GM23338 (cell line): Measurements from ENCODE around the gene CACNA1A. TPM values are rescaled to one million over a fixed set of nuclear protein-coding genes. Genes with fewer than 3 reads are reported as not detected.

ENCODE experiments used
- ATAC-seq: fragments of 200-7000 bp; cut with Tn5 transposase; 3 replicates; pipeline ENCODE4 v1.9.1; 2020
- DNase-seq: peaks from one replicate; pipeline ENCODE4 v3.0.0-alpha.2; 2015; ENCODE audit warnings: low spot score
- H2AFZ ChIP-seq: fragments of 200-600 bp; sonication (generic); 2 replicates; pipeline ENCODE4 v1.8.0; 2016; ENCODE audit warnings: antibody characterized with exemption, mild to moderate bottlenecking, moderate library complexity
- H3F3A ChIP-seq: fragments of 200-600 bp; sonication (generic); replicated peaks from 2 replicates; pipeline ENCODE4 v1.8.0; 2017; ENCODE audit warnings: antibody characterized with exemption, mixed run types, low read depth
- H3K27ac ChIP-seq: fragments of 200-600 bp; sonication (generic); 2 replicates; pipeline ENCODE4 v1.6.1; 2016; ENCODE audit warnings: low read depth
- H3K27me3 ChIP-seq: fragments of 200-600 bp; sonication (generic); 2 replicates; pipeline ENCODE4 v1.8.0; 2016; ENCODE audit warnings: mild to moderate bottlenecking, mixed run types, moderate library complexity; ENCODE audit not compliant: insufficient read depth
- H3K36me3 ChIP-seq: fragments of 200-600 bp; sonication (generic); 2 replicates; pipeline ENCODE4 v1.8.0; 2016; ENCODE audit warnings: mild to moderate bottlenecking; ENCODE audit not compliant: insufficient read depth
- H3K4me1 ChIP-seq: fragments of 200-600 bp; sonication (generic); 2 replicates; pipeline ENCODE4 v1.8.0; 2016; ENCODE audit warnings: mild to moderate bottlenecking, moderate library complexity; ENCODE audit not compliant: insufficient read depth
- H3K4me2 ChIP-seq: fragments of 200-600 bp; sonication (generic); 2 replicates; pipeline ENCODE4 v1.7.1; 2017; ENCODE audit warnings: mixed run types
- H3K4me3 ChIP-seq: fragments of 200-600 bp; sonication (generic); 2 replicates; pipeline ENCODE4 v1.6.1; 2016; ENCODE audit warnings: mixed run types
- H3K79me2 ChIP-seq: fragments of 200-600 bp; sonication (generic); replicated peaks from 2 replicates; pipeline ENCODE4 v1.8.0; 2017; ENCODE audit warnings: mild to moderate bottlenecking; ENCODE audit not compliant: insufficient read depth
- H3K9me2 ChIP-seq: fragments of 200-600 bp; sonication (generic); 2 replicates; pipeline ENCODE4 v1.8.0; 2017; ENCODE audit not compliant: insufficient read depth
- H4K20me1 ChIP-seq: fragments of 200-600 bp; sonication (generic); replicated peaks from 2 replicates; pipeline ENCODE4 v1.8.0; 2017; ENCODE audit warnings: mild to moderate bottlenecking; ENCODE audit not compliant: insufficient read depth
- H3K27ac Mint-ChIP-seq: 2 replicates; pipeline ENCODE4 v1.8.0; 2020; ENCODE audit warnings: inconsistent platforms, mild to moderate bottlenecking, moderate library complexity, mixed read lengths
- H3K27me3 Mint-ChIP-seq: 3 replicates; pipeline ENCODE4 v1.8.0; 2022; ENCODE audit warnings: low read depth, mild to moderate bottlenecking, moderate library complexity, mixed read lengths, inconsistent platforms; ENCODE audit not compliant: insufficient read depth, poor library complexity
- H3K36me3 Mint-ChIP-seq: 3 replicates; pipeline ENCODE4 v1.8.0; 2021; ENCODE audit warnings: low read depth, mild to moderate bottlenecking, inconsistent platforms, moderate library complexity, mixed read lengths
- H3K4me1 Mint-ChIP-seq: 3 replicates; pipeline ENCODE4 v1.8.0; 2020; ENCODE audit warnings: mild to moderate bottlenecking, inconsistent platforms, mixed read lengths
- H3K4me3 Mint-ChIP-seq: 3 replicates; pipeline ENCODE4 v1.8.0; 2021; ENCODE audit warnings: moderate library complexity, mild to moderate bottlenecking, inconsistent platforms, mixed read lengths
- H3K9me3 Mint-ChIP-seq: 3 replicates; pipeline ENCODE4 v1.8.0; 2020; ENCODE audit warnings: moderate library complexity, mild to moderate bottlenecking, inconsistent platforms, mixed read lengths
- CREB1 ChIP-seq: fragments of 250-450 bp; sonication (Bioruptor Pico); IDR thresholded peaks from 2 replicates; pipeline ENCODE4 v1.5.0; 2020; ENCODE audit warnings: low read depth, mild to moderate bottlenecking, moderate library complexity
- EZH2 ChIP-seq: fragments of 200-600 bp; sonication (generic); IDR thresholded peaks from one replicate; pipeline ENCODE4 v1.8.0; 2017; ENCODE audit warnings: antibody characterized with exemption, mild to moderate bottlenecking, low read depth; ENCODE audit not compliant: unreplicated experiment
- EZH2phosphoT487 ChIP-seq: fragments of 200-600 bp; sonication (generic); IDR thresholded peaks from one replicate; pipeline ENCODE4 v1.8.1; 2018; ENCODE audit warnings: antibody characterized with exemption; ENCODE audit not compliant: unreplicated experiment
- NANOG ChIP-seq: IDR thresholded peaks from 2 replicates; pipeline ENCODE4 v1.6.1; 2016; ENCODE audit warnings: antibody characterized with exemption, borderline replicate concordance
- STAT1 ChIP-seq: IDR thresholded peaks from one replicate; pipeline ENCODE4 v1.6.1; 2016; ENCODE audit warnings: antibody characterized with exemption; ENCODE audit not compliant: unreplicated experiment
- polyA plus RNA-seq: library from polyadenylated mRNA; unstranded; fragments of >200 nt; fragmentation: Nextera tagmentation; extraction: Ambion mirVana; gene quantifications from 2 replicates; pipeline ENCODE4 v1.2.1, GENCODE V29; 2016
- total RNA-seq: library from RNA; depleted of rRNA; stranded (reverse); fragments of >200 nt; shearing (Covaris generic); gene quantifications from 2 replicates; pipeline ENCODE4 v1.2.3, GENCODE V29; 2014
- TF ChIP-seq, protein P1 (sequence below): fragments of 250-450 bp; sonication (Bioruptor Pico); IDR thresholded peaks from 2 replicates; pipeline ENCODE4 v1.5.0; 2020; ENCODE audit warnings: mild to moderate bottlenecking, moderate library complexity
- TF ChIP-seq, protein P2 (sequence below): IDR thresholded peaks from one replicate; pipeline ENCODE4 v1.6.1; 2018; ENCODE audit warnings: antibody characterized with exemption; ENCODE audit not compliant: unreplicated experiment
- TF ChIP-seq, protein P3 (sequence below): IDR thresholded peaks from 2 replicates; pipeline ENCODE4 v1.6.1; 2016; ENCODE audit warnings: antibody characterized with exemption
- TF ChIP-seq, protein P4 (sequence below), 2 experiments: fragments of 200-600 bp in 1 of 2; sonication (generic) in 1 of 2; conservative IDR thresholded peaks; 2 replicates each; pipeline versions ENCODE4 v1.5.1 to v1.6.1; 2016 to 2017; ENCODE audit warnings: antibody characterized with exemption in 2 of 2, low read depth in 2 of 2, mild to moderate bottlenecking in 2 of 2, moderate library complexity in 1 of 2

Gene CACNA1A
- total and polyA plus RNA-seq, 2 experiments from 2014 or later = 7.4 to 20.3 TPM

DNA sequence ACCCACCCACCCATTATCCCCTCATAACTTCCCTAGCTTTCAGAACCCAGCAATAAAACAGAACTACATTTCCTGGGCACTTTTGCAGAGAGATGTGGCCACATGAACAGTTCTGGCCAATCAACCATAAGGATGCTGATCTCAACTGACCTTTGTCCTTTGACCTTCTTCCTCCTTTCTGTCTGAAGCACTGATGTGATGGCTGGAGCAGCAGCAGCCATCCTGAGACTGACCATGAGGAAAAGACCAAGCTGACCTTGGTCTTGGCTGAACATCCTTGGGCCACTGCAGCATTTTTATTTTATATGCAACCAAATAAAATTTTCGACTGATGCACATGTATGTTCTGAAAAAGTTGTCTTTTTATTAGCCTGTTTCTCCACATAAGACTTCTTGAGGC, 33.1 kb upstream of the CACNA1A start (continued):
- TF ChIP-seq, protein P1, sequence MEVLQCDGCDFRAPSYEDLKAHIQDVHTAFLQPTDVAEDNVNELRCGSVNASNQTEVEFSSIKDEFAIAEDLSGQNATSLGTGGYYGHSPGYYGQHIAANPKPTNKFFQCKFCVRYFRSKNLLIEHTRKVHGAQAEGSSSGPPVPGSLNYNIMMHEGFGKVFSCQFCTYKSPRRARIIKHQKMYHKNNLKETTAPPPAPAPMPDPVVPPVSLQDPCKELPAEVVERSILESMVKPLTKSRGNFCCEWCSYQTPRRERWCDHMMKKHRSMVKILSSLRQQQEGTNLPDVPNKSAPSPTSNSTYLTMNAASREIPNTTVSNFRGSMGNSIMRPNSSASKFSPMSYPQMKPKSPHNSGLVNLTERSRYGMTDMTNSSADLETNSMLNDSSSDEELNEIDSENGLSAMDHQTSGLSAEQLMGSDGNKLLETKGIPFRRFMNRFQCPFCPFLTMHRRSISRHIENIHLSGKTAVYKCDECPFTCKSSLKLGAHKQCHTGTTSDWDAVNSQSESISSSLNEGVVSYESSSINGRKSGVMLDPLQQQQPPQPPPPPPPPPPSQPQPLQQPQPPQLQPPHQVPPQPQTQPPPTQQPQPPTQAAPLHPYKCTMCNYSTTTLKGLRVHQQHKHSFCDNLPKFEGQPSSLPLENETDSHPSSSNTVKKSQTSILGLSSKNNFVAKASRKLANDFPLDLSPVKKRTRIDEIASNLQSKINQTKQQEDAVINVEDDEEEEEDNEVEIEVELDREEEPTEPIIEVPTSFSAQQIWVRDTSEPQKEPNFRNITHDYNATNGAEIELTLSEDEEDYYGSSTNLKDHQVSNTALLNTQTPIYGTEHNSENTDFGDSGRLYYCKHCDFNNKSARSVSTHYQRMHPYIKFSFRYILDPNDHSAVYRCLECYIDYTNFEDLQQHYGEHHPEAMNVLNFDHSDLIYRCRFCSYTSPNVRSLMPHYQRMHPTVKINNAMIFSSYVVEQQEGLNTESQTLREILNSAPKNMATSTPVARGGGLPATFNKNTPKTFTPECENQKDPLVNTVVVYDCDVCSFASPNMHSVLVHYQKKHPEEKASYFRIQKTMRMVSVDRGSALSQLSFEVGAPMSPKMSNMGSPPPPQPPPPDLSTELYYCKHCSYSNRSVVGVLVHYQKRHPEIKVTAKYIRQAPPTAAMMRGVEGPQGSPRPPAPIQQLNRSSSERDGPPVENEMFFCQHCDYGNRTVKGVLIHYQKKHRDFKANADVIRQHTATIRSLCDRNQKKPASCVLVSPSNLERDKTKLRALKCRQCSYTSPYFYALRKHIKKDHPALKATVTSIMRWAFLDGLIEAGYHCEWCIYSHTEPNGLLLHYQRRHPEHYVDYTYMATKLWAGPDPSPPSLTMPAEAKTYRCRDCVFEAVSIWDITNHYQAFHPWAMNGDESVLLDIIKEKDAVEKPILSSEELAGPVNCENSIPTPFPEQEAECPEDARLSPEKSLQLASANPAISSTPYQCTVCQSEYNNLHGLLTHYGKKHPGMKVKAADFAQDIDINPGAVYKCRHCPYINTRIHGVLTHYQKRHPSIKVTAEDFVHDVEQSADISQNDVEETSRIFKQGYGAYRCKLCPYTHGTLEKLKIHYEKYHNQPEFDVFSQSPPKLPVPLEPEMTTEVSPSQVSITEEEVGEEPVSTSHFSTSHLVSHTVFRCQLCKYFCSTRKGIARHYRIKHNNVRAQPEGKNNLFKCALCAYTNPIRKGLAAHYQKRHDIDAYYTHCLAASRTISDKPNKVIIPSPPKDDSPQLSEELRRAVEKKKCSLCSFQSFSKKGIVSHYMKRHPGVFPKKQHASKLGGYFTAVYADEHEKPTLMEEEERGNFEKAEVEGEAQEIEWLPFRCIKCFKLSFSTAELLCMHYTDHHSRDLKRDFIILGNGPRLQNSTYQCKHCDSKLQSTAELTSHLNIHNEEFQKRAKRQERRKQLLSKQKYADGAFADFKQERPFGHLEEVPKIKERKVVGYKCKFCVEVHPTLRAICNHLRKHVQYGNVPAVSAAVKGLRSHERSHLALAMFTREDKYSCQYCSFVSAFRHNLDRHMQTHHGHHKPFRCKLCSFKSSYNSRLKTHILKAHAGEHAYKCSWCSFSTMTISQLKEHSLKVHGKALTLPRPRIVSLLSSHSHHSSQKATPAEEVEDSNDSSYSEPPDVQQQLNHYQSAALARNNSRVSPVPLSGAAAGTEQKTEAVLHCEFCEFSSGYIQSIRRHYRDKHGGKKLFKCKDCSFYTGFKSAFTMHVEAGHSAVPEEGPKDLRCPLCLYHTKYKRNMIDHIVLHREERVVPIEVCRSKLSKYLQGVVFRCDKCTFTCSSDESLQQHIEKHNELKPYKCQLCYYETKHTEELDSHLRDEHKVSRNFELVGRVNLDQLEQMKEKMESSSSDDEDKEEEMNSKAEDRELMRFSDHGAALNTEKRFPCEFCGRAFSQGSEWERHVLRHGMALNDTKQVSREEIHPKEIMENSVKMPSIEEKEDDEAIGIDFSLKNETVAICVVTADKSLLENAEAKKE (CRISPR knock-in tag) = no peak
- TF ChIP-seq NANOG = no peak

DNA sequence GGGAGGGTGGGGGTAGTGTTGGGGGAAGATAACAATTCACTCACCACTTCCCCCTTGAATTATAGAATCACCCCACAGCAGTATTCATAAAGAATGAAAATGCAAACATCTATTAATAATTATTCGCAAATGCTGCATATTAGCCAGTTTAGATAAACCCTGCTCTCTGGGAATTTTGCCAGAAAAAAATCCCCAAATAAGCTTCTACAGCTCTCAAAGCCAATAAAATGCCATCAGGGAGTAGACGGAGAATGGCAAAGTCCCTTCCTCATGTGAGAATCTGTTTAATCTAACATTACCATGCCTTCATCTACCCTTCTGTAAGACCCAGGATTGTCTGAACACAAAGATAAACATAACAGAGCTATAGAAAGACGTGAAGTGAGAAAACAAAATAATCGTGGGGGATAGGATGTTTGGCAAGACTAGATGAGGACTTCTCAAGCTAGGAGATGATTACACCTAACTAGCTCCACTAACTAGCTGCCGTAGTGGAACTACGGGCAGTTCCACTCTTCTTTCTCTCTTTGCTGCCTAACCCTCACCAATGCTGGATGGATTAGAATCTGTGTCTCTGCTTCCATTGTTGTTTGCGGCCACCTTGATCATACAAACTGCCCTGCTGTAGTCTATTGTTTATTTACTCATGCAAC, 32.4 kb upstream of the CACNA1A start:
- H3K27me3 ChIP-seq = no peaks in the 10 kb centered on the region
- H3K4me1 Mint-ChIP-seq = peaks cover 7% of the 10 kb centered on the region; the same call in 2 of the 3 replicates
- no peak overlapping the region for H3K27ac Mint-ChIP-seq
- H3K4me2 ChIP-seq = no peak overlapping the region
- H2AFZ ChIP-seq = no peak overlapping the region
- no peak overlapping the region for H3K27ac ChIP-seq
- peaks cover 4% of the 10 kb centered on the region for H3K27me3 Mint-ChIP-seq
- no peaks in the 10 kb centered on the region for H4K20me1 ChIP-seq
- no peaks in the 10 kb centered on the region for H3K9me3 Mint-ChIP-seq
- no peaks in the 10 kb centered on the region; the same call in 1 of the 2 replicates for H3F3A ChIP-seq
- no peaks in the 10 kb centered on the region for H3K36me3 ChIP-seq
- no peaks in the 10 kb centered on the region for H3K4me1 ChIP-seq
- no peaks in the 10 kb centered on the region for H3K36me3 Mint-ChIP-seq
- ATAC-seq (no peak), DNase-seq (no peak)
- H3K9me2 ChIP-seq = peaks cover 6% of the 10 kb centered on the region; the same call in 1 of the 2 replicates
- H3K4me3 ChIP-seq = no peak overlapping the region
- H3K4me3 Mint-ChIP-seq = no peak overlapping the region
- H3K79me2 ChIP-seq = no peaks in the 10 kb centered on the region
- TF ChIP-seq NANOG (no peak), EZH2 (no peak), CREB1 (CRISPR knock-in tag) (no peak), EZH2phosphoT487 (no peak), STAT1 (no peak)
- TF ChIP-seq, protein P2, sequence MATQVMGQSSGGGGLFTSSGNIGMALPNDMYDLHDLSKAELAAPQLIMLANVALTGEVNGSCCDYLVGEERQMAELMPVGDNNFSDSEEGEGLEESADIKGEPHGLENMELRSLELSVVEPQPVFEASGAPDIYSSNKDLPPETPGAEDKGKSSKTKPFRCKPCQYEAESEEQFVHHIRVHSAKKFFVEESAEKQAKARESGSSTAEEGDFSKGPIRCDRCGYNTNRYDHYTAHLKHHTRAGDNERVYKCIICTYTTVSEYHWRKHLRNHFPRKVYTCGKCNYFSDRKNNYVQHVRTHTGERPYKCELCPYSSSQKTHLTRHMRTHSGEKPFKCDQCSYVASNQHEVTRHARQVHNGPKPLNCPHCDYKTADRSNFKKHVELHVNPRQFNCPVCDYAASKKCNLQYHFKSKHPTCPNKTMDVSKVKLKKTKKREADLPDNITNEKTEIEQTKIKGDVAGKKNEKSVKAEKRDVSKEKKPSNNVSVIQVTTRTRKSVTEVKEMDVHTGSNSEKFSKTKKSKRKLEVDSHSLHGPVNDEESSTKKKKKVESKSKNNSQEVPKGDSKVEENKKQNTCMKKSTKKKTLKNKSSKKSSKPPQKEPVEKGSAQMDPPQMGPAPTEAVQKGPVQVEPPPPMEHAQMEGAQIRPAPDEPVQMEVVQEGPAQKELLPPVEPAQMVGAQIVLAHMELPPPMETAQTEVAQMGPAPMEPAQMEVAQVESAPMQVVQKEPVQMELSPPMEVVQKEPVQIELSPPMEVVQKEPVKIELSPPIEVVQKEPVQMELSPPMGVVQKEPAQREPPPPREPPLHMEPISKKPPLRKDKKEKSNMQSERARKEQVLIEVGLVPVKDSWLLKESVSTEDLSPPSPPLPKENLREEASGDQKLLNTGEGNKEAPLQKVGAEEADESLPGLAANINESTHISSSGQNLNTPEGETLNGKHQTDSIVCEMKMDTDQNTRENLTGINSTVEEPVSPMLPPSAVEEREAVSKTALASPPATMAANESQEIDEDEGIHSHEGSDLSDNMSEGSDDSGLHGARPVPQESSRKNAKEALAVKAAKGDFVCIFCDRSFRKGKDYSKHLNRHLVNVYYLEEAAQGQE = no peak
- TF ChIP-seq, protein P3, sequence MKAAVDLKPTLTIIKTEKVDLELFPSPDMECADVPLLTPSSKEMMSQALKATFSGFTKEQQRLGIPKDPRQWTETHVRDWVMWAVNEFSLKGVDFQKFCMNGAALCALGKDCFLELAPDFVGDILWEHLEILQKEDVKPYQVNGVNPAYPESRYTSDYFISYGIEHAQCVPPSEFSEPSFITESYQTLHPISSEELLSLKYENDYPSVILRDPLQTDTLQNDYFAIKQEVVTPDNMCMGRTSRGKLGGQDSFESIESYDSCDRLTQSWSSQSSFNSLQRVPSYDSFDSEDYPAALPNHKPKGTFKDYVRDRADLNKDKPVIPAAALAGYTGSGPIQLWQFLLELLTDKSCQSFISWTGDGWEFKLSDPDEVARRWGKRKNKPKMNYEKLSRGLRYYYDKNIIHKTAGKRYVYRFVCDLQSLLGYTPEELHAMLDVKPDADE = no peak
- TF ChIP-seq, protein P4, sequence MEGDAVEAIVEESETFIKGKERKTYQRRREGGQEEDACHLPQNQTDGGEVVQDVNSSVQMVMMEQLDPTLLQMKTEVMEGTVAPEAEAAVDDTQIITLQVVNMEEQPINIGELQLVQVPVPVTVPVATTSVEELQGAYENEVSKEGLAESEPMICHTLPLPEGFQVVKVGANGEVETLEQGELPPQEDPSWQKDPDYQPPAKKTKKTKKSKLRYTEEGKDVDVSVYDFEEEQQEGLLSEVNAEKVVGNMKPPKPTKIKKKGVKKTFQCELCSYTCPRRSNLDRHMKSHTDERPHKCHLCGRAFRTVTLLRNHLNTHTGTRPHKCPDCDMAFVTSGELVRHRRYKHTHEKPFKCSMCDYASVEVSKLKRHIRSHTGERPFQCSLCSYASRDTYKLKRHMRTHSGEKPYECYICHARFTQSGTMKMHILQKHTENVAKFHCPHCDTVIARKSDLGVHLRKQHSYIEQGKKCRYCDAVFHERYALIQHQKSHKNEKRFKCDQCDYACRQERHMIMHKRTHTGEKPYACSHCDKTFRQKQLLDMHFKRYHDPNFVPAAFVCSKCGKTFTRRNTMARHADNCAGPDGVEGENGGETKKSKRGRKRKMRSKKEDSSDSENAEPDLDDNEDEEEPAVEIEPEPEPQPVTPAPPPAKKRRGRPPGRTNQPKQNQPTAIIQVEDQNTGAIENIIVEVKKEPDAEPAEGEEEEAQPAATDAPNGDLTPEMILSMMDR (conservative IDR thresholded peaks at IDR 0.05; ENCODE audit: low read depth in 2 of 2) = no peak
